ENCODE measurements around the gene DLGAP5.

DLGAP5 gene

DNA sequence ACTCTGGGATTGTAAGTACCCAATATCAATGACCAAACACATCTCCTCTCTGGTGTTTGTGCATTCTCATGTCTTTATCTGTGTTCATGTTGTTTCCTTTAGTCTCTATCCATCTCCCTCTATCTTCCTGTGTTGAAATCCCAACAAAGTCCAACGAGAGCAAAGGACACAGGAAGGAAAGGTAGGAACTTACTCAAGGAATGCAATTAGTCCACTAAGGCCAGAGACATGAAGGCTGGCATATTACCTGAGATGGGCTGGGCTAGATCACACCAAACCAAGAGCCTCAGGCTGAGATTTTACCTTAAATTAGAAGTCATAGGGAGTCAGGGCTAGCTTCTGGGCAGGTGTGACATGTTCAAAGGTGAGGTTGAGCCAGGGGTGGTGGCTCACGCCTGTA lies 76.7 kb downstream of the DLGAP5 start:
- DNase-seq (ENCODE audit: low read depth) = no peak

DNA sequence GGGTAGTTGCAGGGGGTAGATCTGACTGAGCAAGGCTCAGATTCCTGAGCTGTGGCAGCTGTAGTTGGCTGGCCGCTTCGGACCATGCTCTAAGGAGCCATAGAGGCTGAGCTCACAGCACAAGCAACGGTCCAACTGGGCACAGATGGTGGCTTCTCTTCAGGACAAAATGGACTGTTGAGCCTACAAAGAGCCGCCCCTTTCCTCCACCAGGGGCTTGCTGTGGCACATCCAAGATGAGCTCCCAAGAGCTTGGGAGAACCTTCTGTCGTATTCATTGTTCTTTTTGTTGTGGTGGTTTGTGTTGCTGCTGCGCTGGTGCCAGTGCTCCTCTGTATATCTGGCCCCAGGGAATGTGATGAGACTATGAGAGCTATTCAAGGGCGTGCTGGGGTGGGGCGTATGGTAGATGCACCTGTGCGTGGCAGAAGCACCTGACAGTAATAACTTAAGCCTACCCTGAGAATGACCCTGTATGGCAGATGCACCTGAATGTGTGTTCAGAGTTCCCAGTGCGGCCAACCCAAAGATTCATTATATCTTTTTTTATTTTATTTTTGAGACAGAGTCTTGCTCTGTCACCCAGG lies 80.2 kb downstream of the DLGAP5 start:
- DNase-seq (ENCODE audit: low read depth) = no peak

DNA sequence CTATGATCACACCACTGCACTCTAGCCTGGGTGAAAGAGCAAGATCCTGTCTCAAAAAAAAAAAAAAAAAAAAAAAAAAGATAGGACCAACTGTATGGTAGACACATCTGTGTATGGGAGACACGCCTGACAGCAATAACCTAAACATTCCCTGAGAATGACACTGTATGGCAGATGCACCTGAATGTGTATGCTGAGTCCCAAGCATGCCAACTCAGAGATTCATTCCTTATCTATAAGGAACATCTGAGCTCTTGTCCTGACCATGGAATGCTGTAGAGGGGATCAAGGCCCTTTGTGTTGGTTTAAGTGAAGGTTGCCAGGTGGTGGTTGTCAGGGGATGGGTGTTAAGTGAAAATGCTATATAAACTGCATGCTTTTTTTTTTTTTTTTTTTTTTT lies 81.5 kb downstream of the DLGAP5 start:
- no peak for DNase-seq (ENCODE audit: low read depth)

DNA sequence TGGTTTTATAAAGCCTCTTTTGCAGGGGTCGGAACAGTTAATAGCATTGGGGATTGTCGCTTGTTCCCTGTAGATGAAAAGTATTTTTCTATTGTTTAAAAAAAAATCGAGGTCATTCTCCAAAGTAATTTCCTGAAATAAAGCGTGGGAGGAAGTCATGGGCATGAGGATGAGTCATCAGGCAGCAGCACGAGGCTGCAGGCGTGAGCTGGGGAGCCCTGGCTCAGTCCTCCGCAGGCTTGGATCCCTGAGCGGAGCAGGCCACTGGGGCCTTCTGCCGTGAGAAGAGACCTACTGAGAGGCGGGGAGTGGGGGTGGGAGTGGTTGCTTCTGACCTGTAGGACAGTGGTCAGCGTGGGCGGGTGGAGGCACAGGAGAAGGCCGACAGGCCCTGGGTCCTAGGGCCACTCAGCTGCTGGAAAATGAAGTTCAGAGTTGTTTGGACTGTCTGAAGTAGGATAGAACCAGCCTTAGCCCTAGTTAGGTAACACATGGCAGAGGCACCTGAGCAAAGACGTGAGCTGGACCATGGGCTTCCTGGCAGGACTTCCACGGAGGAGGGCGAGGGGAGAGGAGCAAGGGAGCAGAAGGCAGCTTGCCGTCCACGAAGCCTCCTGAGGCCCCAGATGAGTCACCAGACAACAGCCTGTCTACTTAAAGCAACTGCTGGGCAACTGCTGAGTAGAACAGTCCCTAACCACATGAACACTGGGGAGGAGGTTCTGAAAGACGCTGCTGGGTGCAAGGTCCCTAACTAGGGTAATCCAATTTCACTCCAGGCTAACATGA lies 83.4 kb downstream of the DLGAP5 start:
- peak; percentile 97 for DNase-seq (ENCODE audit: low read depth)

DNA sequence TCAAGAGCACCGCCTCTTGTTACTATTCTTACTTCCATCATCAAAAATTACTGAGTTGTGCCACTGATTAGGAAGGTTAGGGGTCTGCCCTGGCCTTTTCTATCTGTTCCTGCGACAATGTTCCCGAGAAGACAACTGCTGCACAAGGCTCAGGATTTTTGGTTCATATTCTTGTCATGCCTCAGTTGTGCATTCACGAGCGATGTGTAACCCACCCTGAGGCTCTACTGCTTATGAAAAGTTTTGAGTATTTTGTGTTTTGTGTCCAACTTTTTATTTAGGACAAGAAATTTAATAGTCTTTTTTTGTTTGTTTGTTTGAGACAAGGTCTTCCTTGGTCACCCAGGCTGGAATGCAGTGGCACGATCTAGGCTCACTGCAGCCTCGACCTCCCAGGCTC lies 85.4 kb downstream of the DLGAP5 start:
- DNase-seq (ENCODE audit: low read depth) = no peak

DNA sequence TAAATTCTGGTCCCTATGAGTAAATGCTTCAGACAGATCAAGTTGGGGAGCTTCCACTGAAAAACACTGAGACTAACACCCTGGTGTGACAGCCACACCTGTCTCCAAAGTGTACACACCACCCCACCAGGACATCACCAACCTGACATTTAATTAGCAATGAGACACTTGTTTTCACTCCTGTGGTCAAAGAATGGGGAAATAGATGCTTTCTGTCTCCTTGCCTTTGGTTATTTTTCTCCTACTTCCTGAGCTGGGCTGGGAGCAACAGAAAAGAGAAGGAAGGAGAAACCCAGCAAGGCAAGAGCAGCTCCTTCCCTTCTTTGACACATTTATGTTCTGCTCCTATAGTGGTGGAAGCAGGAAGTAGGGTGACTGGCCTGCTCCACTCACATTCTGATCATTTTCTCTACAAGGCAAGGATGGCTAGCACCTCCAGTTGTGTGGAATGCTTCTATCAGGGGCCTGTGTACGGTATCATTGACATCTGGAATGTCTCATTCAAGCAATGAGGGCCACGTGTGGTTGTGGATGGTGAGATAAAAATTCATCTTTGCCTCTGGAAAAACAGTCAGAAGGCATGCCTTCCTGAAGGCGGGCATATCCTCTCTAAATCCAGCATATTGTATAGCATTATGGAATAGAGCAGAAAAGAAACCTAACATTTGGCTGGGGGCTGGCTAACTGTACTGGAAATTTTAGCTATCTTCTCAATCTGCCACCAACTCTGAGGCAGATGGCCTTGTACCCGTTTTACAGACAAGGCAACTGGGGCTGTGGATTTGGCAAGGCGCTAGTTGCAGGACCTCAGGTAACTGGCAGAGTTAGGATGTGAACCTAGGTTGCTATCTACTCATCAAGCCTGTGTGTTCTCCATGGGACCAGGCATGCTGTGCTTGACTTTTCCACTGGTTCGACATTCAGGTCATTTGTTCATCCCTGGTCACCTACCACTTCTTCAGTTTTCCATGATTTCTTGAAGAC lies 87.1 kb downstream of the DLGAP5 start:
- DNase-seq (ENCODE audit: low read depth) = peak; percentile 34

DNA sequence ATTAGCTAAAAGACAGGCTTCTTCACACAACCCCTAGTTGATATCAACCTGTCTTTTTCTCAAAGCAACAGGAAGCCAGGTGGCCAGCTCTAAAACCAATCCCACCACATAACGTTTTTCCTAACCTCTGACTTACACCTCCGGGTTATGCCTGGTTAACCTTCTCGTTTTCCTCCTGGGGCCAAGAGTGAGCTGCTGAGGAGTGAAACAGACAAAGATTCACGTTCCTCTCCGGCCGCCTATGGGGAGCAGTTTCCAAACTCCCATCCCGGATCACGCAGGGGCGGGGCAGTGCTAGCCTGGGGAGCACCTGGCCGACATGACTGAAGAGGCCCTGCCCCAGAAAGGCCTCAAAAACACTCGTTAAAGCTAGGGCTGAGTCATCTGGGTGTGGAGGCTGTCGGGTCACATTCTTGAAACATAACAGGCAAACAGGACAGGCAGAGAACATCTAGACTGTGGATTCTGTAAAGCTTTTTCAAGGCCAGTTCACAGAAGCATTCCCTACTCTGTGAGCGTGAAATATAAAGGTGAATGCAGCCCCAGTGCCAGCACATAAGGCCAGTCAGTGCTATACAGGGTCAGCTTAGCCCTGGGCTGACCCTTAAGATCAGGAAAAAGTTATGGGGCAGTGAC lies 88.3 kb downstream of the DLGAP5 start:
- peak; percentile 94 for DNase-seq (ENCODE audit: low read depth)

DNA sequence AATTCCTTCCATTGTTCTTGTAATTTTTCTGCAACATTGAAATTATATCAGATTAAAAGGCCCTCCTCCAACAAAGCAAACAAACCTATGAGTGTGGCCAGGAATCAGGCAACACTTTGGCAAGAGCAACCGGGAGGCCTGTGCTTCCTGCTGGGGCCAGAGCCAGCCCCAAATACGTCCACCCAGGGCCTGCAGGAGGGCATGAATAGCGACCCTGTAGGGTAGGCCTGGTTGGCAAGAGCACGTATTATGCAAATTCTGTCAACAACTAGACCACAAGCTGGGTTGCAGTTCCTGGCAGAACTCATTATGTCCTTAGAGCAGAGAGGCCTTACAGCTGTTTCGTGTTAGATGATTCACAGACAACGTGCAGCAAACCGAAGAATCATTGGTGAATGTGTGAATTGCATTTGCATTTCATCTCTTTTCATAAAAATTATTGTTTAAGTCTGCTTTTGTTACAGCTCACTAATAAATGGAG lies 89.2 kb downstream of the DLGAP5 start:
- peak; percentile 98 for DNase-seq (ENCODE audit: low read depth)

DNA sequence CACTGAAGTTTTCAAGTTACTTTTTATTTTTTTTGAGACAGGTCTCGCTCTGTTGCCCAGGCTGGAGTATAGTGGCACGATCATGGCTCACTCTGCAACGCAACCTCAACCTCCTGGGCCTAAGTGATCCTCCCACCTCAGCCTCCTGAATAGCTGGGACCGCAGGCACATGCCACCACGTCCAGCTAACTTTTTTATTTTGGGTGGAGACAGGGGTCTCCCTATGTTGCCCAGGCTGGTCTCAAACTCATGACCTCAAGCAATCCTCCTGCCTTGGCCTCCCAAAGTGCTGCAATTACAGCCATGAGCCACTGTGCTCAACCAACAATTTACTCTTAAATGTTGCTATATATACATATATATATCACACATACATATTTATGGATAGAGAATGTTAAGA lies 89.7 kb downstream of the DLGAP5 start:
- no peak for DNase-seq (ENCODE audit: low read depth)

DNA sequence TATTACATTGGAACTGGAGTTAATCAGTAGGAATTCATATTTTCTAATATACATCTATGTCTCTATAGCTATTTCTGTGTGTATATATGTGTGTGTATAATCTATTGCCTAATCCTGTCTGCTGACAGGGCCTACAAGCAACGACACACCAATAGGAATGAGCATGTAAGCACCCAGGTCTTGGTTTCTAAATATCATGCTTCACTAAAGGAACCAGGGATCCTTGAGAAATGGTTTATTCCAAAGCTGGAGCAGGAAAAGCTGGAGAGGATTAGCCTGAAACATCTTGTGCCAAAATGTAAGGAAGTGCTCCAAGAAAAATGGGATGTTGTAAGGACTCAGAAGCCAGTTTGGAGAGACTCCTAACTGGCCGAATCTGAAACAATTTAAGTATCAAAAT lies 91.6 kb downstream of the DLGAP5 start:
- DNase-seq (ENCODE audit: low read depth) = no peak

DNA sequence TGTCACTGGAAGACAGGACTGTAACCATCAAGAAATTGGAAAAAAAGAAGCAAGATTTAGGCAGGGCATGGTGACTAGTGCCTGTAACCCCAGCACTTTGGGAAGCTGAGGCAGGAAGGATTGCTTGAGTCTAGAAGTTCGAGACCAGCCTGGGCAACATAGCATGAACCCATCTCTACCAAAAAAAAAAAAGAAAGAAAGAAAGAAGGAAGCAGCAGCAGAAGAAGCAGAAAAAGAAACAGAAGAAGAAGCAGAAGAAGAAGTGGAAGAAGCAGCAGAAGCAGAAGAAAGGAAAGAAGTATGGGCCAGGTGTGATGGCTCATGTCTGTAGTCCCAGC lies 92.9 kb downstream of the DLGAP5 start:
- no peak for DNase-seq (ENCODE audit: low read depth)
